Measurements from ENCODE around the gene MAEA.

DNA sequence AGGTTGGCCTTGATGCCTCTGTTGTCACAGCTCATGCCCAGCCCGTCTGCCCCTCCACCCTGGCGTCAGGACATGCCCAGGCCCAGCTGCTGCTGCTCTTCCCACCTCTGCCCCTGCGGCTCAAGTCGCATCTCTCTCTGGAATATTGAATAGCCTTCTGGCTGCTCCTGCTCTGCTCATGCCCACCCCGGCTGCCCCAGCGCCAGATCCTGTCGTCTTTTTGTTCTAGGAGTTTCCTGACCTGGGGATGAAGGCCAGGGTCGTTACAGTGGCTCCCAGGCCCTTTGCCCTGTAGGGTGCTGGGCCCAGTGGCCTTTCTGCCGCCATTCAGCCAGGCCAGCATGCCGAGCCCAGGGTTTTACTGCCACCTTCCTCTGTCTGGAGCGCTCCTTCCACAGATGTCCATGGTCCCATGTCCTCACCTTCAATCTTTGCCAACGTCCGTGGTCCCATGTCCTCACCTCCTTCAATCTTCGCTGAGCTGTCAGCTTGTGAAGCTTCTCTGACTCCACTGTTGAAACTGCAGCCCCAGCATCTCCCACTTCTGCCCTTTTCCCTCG, 9.7 kb downstream of the MAEA start:
- TF ChIP-seq SP1 (IDR thresholded peaks at IDR 0.05) (no peak), JUND (IDR thresholded peaks at IDR 0.05) (no peak), TAF1 (conservative IDR thresholded peaks at IDR 0.05) (no peak), EGR1 (IDR thresholded peaks at IDR 0.05; ENCODE audit: low read depth in 2 of 2) (no peak), RAD21 (IDR thresholded peaks at IDR 0.05) (no peak), GABPA (IDR thresholded peaks at IDR 0.05 in 1 of 2, conservative IDR thresholded peaks at IDR 0.05 in 1 of 2) (no peak), YY1 (IDR thresholded peaks at IDR 0.05) (no peak), NR2F2 (IDR thresholded peaks at IDR 0.05) (no peak)
- TF ChIP-seq, protein P1, sequence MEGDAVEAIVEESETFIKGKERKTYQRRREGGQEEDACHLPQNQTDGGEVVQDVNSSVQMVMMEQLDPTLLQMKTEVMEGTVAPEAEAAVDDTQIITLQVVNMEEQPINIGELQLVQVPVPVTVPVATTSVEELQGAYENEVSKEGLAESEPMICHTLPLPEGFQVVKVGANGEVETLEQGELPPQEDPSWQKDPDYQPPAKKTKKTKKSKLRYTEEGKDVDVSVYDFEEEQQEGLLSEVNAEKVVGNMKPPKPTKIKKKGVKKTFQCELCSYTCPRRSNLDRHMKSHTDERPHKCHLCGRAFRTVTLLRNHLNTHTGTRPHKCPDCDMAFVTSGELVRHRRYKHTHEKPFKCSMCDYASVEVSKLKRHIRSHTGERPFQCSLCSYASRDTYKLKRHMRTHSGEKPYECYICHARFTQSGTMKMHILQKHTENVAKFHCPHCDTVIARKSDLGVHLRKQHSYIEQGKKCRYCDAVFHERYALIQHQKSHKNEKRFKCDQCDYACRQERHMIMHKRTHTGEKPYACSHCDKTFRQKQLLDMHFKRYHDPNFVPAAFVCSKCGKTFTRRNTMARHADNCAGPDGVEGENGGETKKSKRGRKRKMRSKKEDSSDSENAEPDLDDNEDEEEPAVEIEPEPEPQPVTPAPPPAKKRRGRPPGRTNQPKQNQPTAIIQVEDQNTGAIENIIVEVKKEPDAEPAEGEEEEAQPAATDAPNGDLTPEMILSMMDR (IDR thresholded peaks at IDR 0.05; ENCODE audit: low read depth, low read length, missing input control) = no peak
- TF ChIP-seq, protein P2, sequence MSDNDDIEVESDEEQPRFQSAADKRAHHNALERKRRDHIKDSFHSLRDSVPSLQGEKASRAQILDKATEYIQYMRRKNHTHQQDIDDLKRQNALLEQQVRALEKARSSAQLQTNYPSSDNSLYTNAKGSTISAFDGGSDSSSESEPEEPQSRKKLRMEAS (IDR thresholded peaks at IDR 0.05) = no peak
- TF ChIP-seq, protein P3, sequence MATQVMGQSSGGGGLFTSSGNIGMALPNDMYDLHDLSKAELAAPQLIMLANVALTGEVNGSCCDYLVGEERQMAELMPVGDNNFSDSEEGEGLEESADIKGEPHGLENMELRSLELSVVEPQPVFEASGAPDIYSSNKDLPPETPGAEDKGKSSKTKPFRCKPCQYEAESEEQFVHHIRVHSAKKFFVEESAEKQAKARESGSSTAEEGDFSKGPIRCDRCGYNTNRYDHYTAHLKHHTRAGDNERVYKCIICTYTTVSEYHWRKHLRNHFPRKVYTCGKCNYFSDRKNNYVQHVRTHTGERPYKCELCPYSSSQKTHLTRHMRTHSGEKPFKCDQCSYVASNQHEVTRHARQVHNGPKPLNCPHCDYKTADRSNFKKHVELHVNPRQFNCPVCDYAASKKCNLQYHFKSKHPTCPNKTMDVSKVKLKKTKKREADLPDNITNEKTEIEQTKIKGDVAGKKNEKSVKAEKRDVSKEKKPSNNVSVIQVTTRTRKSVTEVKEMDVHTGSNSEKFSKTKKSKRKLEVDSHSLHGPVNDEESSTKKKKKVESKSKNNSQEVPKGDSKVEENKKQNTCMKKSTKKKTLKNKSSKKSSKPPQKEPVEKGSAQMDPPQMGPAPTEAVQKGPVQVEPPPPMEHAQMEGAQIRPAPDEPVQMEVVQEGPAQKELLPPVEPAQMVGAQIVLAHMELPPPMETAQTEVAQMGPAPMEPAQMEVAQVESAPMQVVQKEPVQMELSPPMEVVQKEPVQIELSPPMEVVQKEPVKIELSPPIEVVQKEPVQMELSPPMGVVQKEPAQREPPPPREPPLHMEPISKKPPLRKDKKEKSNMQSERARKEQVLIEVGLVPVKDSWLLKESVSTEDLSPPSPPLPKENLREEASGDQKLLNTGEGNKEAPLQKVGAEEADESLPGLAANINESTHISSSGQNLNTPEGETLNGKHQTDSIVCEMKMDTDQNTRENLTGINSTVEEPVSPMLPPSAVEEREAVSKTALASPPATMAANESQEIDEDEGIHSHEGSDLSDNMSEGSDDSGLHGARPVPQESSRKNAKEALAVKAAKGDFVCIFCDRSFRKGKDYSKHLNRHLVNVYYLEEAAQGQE (IDR thresholded peaks at IDR 0.05) = no peak
- TF ChIP-seq, protein P4, sequence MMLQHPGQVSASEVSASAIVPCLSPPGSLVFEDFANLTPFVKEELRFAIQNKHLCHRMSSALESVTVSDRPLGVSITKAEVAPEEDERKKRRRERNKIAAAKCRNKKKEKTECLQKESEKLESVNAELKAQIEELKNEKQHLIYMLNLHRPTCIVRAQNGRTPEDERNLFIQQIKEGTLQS (IDR thresholded peaks at IDR 0.05) = no peak

Measured in liver (tissue), 3 donors.